ENCODE results near the gene USP22.
A peak's percentile ranks its signal among the peaks of the same experiment; 100 is the strongest.

Gene USP22

DNA sequence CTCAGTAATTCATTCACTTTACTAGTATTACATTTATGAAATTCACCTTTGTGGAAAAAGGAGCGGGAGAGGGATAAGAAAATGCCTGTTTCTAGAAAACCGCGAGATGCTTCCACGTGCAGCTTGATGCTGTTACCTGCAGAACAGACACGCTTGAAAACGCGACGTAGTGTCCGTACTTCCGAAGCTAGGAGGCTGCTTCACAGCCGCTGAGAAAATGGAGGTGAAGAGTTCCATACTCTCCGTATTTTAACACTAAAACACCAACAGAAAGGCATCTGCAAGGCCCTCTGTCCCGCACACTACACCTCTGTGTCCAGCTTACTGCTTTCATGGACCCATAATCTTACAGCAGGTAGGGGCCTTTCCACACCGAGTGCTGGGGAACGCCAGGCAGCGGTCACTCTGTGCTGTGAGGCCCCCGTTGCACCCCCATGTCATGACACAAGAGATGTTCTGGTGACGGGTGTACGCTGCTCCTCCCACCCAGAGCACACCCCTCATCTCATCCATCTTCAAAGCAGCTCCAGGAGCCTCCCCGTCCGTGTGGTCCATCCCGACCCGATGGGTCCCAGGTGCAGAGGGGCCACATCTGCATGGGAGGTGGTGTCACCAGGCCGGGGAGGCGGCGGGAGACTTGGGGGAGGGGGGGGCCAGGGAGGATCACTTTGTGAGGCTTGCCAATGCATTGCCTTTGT lies 40.4 kb downstream of the USP22 start:
- DNase-seq (ENCODE audit: low read depth, low spot score): no peak

DNA sequence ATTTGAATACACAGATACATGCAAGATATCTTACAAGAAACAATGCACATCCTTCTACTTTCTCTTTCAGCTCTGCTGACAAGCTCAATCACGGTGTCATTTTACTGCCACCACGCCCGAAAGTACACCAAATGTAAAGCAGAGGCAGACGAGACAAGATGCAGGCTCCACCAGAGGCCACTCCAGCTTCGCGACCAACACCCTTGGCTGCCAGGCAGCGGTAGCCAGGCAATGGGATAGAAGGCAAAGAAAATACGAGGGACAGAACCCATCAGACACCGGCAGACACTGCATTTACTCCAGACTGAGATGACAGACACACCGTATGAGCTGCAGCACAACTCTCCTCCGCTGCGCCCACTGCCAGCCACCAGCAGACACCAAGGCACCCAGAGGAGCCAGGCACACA lies 41.0 kb downstream of the USP22 start:
- DNase-seq (ENCODE audit: low read depth, low spot score): no peak

DNA sequence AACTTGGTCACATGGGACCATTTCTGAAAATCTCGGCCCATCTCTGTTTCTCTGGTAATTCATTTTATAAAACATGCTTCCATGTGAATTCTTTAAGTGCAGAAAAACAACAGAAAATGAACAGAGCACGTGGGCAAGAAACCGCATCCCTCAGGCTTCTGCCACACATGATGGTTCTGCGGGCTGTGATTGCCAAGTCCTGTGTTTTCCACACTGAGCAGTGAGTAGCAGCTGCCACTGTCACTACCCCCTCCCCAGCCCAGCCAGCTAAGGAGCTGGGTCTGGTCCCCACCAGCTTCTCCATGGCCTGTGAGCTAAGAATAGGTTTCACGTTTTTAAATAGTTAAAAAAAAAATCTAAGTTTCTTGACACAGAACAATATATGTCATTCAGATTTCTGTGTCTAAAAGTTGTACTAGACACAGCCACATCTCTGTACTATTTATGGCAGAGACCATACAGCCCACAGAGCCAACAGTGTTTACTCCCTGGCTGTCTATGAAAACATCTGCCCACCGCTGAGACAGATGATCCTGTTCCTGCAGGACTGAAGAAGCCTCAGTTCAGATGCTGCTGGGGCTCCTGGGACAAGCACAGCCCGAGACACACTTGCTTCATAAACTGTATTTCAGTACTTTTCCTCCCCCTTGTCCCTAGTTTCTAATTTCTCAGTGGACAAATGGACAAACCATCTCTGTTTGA lies 41.5 kb downstream of the USP22 start:
- DNase-seq (ENCODE audit: low read depth, low spot score): no peak

DNA sequence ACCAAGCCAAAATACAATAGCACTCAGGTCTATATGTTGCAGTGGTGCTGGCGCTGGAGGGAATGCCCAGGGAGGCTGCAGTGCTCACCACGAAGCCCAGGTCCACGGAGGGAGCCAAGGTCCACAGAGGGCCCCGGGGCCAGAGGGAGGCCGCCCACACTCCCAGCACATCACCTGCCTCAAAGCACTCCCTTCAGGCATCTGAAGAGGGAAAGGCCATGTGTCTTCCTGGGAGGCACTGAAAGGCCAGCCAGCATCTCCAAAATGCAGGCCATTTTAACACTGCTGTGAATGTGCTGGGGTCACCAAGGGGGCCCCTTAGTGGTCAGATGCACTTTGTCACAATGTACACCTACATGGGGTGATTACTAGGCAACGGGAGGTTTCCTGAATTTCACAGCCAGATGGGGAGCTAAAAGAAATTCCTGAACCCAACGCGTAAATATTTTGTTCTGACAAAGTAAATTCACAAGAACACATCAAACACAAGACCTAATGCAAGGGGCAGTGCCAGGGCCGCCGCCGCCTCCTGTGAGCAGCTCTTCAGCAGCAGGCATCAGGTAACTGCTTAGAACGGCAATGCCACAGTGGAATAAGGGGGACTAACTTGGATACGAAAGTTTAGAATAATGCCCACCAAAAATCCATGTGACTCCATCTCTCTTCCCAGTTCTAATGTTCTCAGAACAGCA lies 42.8 kb downstream of the USP22 start:
- no peak for DNase-seq (ENCODE audit: low read depth, low spot score)

DNA sequence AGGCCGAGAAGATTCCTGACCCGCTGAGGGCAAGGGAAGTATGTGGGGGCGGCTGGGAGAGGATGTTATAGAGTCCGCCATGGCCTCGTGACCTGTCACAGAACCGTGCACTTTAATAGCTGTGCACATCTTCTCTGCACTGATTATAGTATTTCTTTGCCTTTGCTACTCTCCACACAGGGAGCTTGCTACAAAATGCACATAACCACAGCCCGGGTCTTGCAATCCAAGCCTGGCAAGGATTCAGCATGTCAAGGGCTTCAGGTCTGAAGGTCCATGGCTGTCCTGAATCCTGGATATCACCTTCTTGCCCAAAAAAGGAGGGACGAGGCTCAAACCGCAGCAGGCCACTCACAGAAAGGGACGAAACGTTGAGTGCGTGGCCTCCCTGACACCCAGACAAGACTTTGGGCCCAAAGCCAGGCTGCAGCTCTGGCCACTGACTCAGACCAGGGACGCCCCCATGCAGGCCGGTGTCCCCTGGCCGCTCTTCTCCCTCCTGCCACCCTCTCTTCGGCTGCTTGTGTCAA lies 43.7 kb downstream of the USP22 start:
- DNase-seq (ENCODE audit: low read depth, low spot score): no peak

DNA sequence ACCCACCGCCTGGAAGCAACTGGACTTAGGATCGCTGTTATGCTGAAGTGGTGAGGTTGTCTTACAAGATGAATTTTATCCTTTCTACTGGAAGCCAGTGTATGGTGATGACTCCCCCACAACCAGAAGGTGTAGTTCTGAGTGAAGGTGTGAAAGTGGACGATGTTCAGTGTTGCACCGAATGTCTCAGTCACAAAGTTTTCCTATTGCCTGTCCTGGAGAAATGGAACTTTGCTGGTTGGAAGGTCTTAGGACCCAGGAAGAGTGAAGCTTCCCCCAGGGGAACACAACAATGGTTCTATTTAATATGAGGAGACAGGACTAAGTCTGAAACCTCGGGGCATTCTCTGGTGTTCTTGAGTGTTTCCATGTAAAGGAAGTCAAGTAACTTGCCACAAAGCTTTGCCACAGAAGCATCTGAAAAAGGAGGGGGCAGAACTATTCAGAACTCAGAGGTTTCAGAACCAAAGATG lies 44.2 kb downstream of the USP22 start:
- no peak for DNase-seq (ENCODE audit: low read depth, low spot score)

DNA sequence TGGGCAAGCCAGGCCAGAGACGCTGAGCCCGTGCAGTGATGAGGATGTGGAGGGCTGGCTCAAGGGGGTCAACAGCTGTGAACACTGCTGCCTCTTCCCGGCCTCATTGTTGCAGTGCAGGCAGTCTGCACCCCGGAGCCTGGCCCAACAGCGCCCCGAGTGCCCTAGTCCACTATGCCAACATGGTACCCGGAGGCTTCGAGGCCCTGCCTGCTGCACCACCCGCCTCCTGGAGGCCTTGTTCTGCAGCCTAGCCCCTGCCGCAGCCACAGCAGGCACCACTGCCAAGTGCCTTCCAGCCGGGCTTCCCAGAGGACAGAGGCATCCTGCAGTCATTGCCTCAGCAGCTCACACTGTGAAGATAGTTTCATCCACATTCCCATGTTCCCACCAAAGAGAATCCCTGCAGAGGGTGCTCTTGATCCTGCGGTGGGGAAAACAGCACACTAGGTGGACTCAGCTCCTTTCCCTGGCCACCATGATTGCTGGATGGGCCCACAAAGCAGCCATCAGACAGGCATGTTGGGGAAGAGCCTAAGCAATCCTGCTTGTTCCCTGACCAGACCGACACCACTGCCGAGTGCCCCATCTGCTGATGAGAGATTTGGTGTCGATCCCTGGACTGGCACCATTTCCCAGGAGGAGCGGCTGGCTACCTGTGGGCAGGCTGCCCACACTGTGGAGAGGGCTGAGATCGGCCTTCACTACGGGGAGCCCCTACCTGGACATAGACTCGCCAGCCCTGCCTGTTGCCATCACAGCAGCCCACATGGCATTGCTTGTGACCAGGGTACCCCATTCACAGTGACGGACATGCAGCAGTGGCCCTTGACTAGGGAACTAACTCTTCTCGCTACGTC lies 44.9 kb downstream of the USP22 start:
- no peak for DNase-seq (ENCODE audit: low read depth, low spot score)

DNA sequence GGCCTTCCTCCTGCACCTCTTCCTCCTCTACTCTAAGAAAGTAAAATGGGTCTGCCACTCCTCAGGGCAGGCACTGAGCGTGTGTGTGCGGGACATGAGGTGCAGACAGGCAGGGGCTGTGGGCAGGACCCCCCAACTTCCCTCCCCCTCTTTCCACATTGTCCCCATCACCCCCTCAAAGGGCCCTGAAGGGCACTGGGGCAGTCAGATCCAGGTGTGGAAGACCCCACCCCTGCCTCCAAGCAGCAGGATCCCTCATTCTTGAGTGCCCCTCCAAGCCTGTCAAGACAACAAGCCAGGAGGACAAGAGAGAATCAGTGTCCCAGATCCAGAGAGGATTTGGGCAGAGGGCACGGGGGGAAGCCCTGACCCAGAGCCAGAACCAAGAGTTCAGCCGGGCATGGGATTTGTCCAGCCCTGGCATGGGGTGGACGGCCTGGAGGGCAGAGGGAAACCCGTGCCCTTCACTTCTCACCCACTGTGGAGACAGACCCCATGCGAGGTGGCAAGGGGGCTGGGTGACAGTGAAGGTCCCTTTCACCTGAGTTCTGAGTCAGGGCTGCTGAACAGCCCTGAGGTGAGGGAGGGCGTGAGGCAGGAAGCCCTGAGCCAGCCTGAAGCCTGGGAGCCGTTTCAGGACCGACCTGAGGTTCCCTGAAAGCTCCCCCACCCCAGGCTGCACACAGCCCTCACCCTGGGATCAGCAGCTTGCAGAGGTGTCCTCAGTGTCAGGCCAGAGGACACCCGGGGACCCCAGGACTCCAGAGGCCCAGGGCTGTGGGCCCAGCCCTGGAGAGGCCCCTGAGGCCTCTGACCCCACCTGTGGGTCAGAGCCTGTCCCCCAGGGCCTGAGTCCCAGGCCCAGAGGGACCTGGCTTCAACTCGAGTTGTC lies 45.8 kb downstream of the USP22 start:
- no peak for DNase-seq (ENCODE audit: low read depth, low spot score)

DNA sequence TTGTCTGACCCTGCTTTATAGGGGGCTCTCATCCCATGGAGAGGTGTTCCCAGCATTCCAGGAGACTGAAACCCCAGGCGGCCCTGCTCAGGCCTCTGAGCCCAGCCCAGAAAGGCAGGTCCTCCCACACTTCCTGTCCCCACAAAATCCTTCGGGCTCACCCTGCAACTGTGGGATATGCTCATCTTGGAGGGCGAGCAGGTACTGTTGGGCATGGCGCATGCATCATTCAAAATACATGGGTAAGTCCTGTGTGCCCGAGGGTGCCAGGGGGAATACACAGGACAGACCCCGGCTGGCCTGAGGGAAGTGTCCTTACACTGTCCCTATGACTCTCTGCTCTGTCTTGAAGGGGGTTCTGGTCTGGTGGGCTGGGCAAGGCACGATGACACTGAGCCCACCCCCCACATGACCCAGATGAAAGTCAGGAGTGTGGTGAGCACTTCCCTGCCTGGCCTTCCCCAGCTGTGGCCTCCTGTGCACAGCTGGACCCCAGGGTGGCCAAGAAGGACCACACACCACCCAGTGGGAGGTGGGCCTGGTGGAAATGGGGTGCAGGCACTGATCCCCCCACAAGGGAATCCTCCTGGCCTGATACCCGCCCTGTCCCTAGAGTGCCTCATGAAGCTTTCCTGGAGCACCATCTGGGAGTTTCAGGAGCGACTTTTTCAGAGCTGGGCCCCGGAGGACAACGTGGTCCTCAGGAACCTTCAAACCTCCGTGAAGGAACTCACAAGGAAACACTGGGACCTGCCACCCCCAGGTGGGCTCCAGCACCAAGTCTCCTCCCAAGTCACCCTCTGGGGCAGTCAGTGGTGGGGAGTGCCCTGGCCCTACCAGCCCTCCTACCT lies 46.7 kb downstream of the USP22 start:
- DNase-seq (ENCODE audit: low read depth, low spot score): no peak

DNA sequence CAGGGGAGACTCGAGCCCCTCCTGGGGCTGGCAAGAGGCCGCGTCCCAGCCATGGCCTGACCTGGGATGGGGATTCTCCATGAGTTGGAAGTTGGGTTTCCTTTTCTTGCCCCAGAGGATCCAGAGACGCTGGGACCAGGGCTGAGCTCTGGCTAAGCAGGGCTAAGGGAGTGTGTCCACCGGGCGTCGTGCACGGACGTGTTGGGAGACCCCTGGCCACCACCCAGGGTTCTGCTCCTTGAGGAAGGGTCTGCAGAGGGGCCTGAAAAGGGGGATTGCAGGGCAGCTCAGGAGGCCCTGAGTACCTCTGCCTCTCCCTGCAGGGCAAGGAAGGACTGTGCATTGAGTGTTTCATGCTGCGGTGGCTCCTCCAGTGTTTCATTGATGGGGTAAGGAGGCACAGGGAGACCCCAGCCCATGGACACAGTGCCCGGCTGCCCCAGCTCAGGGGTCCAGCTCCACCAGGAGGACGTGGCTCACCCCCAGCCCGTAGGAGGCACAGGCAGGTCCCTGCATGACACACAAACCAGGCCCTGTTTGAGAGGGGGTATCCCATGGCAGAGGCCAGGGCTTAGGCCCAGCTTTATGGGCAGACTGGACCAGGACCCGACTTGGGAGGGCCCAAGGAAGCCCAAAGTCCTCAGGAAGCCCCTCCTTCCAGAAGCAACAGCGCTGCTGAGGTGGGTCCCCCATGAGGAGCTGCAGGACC lies 47.5 kb downstream of the USP22 start:
- DNase-seq (ENCODE audit: low read depth, low spot score): no peak

DNA sequence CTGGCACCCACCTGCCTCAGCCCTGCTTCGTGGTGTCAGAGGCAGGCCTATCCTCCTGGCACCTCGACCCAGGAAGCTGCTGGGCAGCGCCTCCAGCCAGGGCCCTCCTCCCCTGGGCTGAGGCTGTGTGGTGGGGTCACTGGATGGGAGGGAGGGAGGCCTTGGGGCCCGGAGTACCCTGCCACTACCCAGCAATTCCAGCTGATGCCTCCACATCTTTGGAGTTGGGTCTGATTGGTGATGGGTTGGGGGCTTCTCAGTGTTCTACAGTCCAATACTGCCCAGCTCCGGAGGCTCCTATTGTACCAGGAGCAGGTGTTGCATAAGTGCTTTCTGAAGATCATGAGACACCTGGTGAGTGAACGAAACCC lies 48.0 kb downstream of the USP22 start:
- DNase-seq (ENCODE audit: low read depth, low spot score): no peak

DNA sequence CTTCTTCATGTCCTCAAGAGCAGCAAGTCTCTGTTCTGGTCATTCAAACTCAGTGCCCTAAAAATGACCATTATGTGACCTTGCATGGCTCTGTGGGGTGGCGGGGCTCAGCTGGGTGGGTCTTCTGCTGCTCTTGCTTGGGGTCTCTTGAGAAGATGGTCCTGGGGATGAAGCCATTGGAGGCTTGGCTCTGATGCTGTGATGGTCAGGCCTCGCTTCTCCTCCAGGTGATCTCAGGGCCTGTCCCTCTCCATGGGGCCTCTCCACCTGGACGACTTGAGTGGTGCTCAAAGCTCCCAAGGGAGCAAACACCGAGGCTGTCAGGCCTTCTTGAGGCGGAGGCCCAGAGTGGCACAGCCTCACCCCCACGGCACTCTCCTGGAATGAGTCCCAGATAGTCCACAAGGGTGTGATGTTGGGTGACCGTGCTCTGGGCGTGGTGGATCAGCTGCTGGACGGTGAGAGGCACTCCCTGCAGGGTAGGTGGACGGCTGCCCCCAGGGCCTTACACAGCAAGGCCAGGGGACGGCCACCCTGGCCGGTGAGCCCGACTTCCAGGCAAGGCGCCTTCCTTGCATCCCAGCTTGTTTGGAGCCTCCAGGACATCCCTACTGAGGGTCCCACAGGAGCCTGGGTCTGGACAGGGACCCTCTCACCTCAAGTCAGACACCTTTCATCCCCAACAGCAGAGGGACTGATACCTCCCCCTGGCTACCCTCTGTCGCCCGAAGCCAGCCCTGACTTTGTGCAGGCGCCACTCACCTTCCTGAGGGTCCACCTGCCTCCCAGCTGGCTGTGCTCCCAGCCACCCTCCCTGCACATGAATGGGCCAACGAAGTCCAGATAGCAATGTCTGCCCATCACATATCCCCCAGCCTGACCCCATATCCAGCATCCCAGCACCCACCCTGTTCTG lies 48.7 kb downstream of the USP22 start:
- no peak for DNase-seq (ENCODE audit: low read depth, low spot score)

DNA sequence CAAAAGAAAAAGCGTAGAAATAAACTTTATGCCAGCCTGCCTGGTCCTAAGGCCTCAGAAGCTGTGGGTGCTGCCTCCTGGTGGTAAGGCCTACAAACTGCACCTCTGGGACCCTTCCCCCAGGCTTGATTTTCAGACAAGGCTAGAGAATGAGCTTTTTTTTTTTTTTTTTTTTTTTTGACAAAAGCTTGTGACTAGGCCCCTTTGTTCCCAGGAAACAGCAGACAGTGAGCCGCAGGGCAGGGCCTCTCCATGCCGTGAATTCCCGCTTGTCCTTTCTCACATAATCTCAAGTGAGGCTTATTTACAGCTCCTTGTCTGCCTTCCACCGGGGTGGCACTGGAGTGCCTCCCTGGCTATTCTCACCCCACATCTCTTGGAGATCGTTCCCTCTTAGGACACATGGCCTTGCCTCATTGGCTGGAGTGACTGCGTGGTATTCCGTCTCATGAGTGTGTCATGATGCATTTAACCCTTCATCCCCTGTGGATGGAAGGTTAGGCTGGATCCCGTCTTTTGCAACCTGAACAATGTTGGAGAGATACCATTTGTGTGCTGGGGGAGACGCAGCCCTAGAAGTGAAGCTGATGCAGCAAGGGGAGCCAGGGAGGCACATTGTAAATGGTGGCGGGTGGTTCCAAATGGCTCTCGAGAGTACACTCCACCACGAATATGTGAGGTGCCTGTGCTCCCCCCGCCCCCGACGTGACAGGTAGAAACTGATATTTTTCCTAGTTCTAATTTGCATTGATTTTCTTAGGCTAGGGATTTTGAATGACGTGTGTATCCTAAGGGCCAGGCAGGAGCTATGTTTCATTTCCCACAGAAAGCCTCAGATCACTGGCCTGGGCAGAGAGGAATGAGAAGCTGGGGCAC lies 49.6 kb downstream of the USP22 start:
- DNase-seq (ENCODE audit: low read depth, low spot score): peak; percentile 34

DNA sequence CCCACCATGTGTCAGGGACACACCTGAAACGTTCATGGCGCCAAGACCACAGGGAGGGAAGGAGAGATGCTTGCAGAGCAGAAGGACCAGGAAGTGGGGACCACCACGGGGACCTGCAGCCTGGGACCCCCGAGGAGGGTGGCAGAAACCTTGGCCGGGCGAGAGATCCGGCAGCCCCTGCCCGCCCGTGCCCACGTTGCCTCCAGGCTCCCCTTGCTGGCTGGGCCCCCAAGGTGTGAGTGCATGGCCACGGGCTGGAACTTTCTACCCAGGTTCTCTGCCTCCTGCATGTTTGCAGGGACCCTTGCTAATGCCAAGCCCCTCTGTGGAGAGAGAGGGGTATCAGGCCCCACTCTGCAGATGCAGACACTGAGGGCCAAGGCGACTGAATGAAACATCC lies 50.4 kb downstream of the USP22 start:
- DNase-seq (ENCODE audit: low read depth, low spot score): no peak

DNA sequence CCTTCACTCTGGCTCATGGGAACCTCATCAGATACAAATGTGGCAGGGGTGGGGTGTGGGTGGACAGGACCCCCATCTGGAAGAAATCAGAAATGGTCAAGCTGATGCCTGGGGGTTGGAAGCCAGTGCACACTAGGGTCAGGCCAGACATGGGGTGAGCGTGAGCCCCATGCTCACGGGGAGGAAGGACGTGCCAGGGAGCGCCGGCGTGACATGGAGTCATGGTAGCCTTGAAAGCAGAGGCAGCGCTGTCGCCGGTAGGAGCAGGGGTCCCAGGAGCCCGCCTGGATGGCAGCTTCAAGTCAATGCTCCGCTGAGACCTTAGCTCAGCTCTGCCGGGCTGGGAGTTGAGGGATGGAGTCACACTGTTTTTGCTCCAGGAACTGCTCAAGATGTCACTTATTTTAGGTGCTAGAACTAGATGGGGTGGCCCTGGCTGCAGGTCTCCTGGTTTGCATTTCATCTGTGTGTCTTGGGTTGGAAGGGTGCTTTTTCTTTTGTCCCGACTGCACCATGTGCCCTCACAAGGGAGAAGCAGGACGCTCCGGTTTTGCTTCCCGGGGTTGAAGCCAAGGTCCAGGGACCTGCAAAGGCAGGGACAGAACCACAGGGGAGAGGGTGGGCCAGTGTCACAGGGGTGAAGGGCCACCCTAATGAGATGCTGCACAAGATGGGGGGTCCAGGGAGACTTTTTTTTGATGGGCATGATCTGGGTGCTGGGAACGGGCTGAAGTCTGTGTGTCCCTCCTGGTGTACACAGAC lies 51.4 kb downstream of the USP22 start:
- DNase-seq (ENCODE audit: low read depth, low spot score): no peak

Measured in activated naive CD8-positive, alpha-beta T cell treated with anti-CD3 and anti-CD28 coated beads, Interleukin-2, amount 50 U/mL, for 16 hours (primary cell).